ENCODE measurements around the gene STAT3.

DNA sequence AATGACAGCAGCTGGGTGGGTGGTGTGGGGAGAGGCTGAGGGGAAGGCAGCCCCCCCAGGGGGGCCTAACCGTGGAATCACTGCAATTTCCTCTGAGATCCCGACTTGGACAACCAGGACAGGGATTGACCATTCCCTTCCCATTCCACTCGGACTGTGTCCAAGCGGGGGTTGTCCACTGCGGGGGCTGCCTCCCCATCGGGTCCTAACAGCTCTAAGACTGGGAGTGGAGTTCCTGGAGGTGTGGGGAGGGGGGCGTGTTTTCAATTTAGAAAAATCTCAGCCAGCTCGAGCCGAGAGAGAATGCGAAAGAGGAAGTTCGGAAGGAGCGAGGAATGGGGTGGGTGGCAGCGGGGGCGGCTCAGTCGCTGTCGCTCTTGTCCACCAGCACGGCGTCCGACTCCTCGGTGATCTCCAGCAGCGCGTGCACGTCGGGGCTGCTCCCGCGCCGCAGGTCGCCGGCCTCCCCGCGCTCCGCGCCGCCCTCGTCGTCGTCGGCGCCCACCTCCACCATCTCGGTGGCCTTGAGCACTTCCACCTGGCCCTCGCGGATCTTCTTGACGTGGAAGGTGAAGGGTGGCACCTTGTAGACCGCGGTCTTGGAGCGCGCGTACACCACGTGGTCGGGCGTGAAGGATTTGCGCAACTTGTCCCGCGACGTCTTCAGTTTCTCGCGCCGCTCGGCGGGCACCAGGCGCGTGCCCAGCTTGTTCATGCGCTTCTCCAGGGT lies 16.2 kb upstream of the STAT3 start:
- TF ChIP-seq FOXA1 (IDR thresholded peaks at IDR 0.05) (no peak), L3MBTL2 (conservative IDR thresholded peaks at IDR 0.05) (no peak), TARDBP (IDR thresholded peaks at IDR 0.05) (no peak), NFRKB (IDR thresholded peaks at IDR 0.05) (no peak), SP1 (IDR thresholded peaks at IDR 0.05) (no peak)

Measured in HEK293T (cell line).